Esophagus (tissue), 2 donors: Measurements from ENCODE around the gene PDE7B. TPM values are rescaled to one million over a fixed set of nuclear protein-coding genes. Genes with fewer than 3 reads are reported as not detected.

ENCODE experiments used
- H3K27ac ChIP-seq, 2 donors: one replicate each; pipeline ENCODE4 v1.5.1; 2013; ENCODE audit warnings: low read depth in 2 of 2, mild to moderate bottlenecking in 2 of 2, inconsistent platforms in 1 of 2, low read length in 1 of 2, moderate library complexity in 1 of 2
- H3K27me3 ChIP-seq, 2 donors: one replicate each; pipeline ENCODE4 v1.6.1; 2013; ENCODE audit warnings: low read length in 2 of 2, control low read depth in 1 of 2, mild to moderate bottlenecking in 1 of 2; ENCODE audit not compliant: insufficient read depth in 2 of 2, control insufficient read depth in 1 of 2
- H3K36me3 ChIP-seq, 2 donors: one replicate each; pipeline ENCODE4 v1.6.1; 2013; ENCODE audit warnings: low read length in 1 of 2; ENCODE audit not compliant: control insufficient read depth in 2 of 2, insufficient read depth in 2 of 2
- H3K4me1 ChIP-seq, 2 donors: one replicate each; pipeline ENCODE4 v1.6.1; 2013; ENCODE audit warnings: low read length in 1 of 2; ENCODE audit not compliant: control insufficient read depth in 2 of 2, insufficient read depth in 2 of 2
- H3K4me3 ChIP-seq, 2 donors: one replicate each; pipeline ENCODE4 v1.5.1; 2013; ENCODE audit warnings: low read length in 2 of 2, mild to moderate bottlenecking in 2 of 2, low read depth in 1 of 2, moderate library complexity in 1 of 2
- H3K9me3 ChIP-seq, 2 donors: one replicate each; pipeline ENCODE4 v1.6.1; 2013; ENCODE audit warnings: mild to moderate bottlenecking in 2 of 2, low read depth in 1 of 2, low read length in 1 of 2, moderate library complexity in 1 of 2; ENCODE audit not compliant: control insufficient read depth in 2 of 2, insufficient read depth in 1 of 2
- WGBS, 2 donors: extraction: QIAGEN DNeasy Blood & Tissue Kit; methylation state at CpG; one replicate each; pipeline ENCODE4 v1.1.7; 2013; 5-methylcytosine and 5-hydroxymethylcytosine counted together
- polyA plus RNA-seq, 2 donors: library from polyadenylated mRNA; stranded (reverse); fragments of 200-250 nt; gene quantifications; one replicate each; pipeline ENCODE4 v1.2.3, GENCODE V29; 2013
- donor health status: healthy with polysubstance abuse.
- donor health status: Bipolar disorder and iron deficiency.

The PDE7B gene
- polyA plus RNA-seq = under 1 TPM; 0.18 to 0.64 TPM

- H3K27me3 ChIP-seq = no peaks in the 10 kb centered on the region
- no peaks in the 10 kb centered on the region for H3K9me3 ChIP-seq
- H3K4me1 ChIP-seq = no peaks in the 10 kb centered on the region
- H3K36me3 ChIP-seq = no peaks in the 10 kb centered on the region
- WGBS, 2 donors = 9 to 10% methylated on average over 12 of the region's 12 CpGs
- H3K4me3 ChIP-seq = peak within 1 kb of the TSS in 1 of 2 donors; percentile 33
- peak within 1 kb of the TSS in 1 of 2 donors; percentile 38 for H3K27ac ChIP-seq
Measured at GRCh38 chr6:135851442-135852271, at the start of gene PDE7B. TSS of gene PDE7B (plus strand) at chr6:135851701.

GRCh38 chr6:135801755-135802465 lies 49.6 kb upstream of the PDE7B start:
- Histone ChIP-seq H3K9me3 (no peaks in the 10 kb centered on the region), H3K4me3 (no peak overlapping the region), H3K4me1 (peaks cover 0 to 3% of the 10 kb centered on the region in 2 donors), H3K27ac (no peak overlapping the region), H3K36me3 (no peaks in the 10 kb centered on the region), H3K27me3 (no peaks in the 10 kb centered on the region)
- WGBS, 2 donors = 93 to 95% methylated on average over 2 of the region's 2 CpGs

GRCh38 chr6:135810486-135810885 lies 41.0 kb upstream of the PDE7B start:
- no peaks in the 10 kb centered on the region for H3K36me3 ChIP-seq
- 84% methylated on average over 5 of the region's 5 CpGs for WGBS, 2 donors
- H3K27me3 ChIP-seq = no peaks in the 10 kb centered on the region
- no peak overlapping the region for H3K27ac ChIP-seq
- H3K4me1 ChIP-seq = peaks cover 0 to 2% of the 10 kb centered on the region in 2 donors
- H3K4me3 ChIP-seq = no peak overlapping the region
- no peaks in the 10 kb centered on the region for H3K9me3 ChIP-seq

GRCh38 chr6:135811170-135811569 lies 40.3 kb upstream of the PDE7B start:
- Histone ChIP-seq H3K36me3 (no peaks in the 10 kb centered on the region), H3K27ac (no peak overlapping the region), H3K4me1 (peaks cover 0 to 2% of the 10 kb centered on the region in 2 donors), H3K27me3 (no peaks in the 10 kb centered on the region), H3K9me3 (no peaks in the 10 kb centered on the region), H3K4me3 (no peak overlapping the region)
- 71 to 79% methylated on average over 2 of the region's 2 CpGs for WGBS, 2 donors

GRCh38 chr6:135811644-135812526 lies 39.6 kb upstream of the PDE7B start:
- 79 to 80% methylated on average over 8 of the region's 8 CpGs for WGBS, 2 donors
- Histone ChIP-seq H3K27ac (no peak overlapping the region), H3K27me3 (no peaks in the 10 kb centered on the region), H3K9me3 (no peaks in the 10 kb centered on the region), H3K36me3 (no peaks in the 10 kb centered on the region), H3K4me3 (no peak overlapping the region), H3K4me1 (peaks cover 0 to 2% of the 10 kb centered on the region in 2 donors)

GRCh38 chr6:135813401-135813800 lies 38.1 kb upstream of the PDE7B start:
- no peak overlapping the region for H3K4me3 ChIP-seq

GRCh38 chr6:135814043-135814442 lies 37.5 kb upstream of the PDE7B start:
- Histone ChIP-seq H3K4me1 (peaks cover 0 to 2% of the 10 kb centered on the region in 2 donors), H3K9me3 (no peaks in the 10 kb centered on the region), H3K27ac (no peak overlapping the region), H3K27me3 (no peaks in the 10 kb centered on the region), H3K36me3 (no peaks in the 10 kb centered on the region), H3K4me3 (no peak overlapping the region)
- WGBS, 2 donors = 63 to 93% methylated on average over 4 of the region's 4 CpGs

More at GRCh38 chr6:135813401-135813800, 38.1 kb upstream of the PDE7B start:
- peaks cover 0 to 2% of the 10 kb centered on the region in 2 donors for H3K4me1 ChIP-seq
- no peaks in the 10 kb centered on the region for H3K27me3 ChIP-seq
- 38 to 68% methylated on average over 6 of the region's 6 CpGs for WGBS, 2 donors
- H3K27ac ChIP-seq = no peak overlapping the region
- no peaks in the 10 kb centered on the region for H3K36me3 ChIP-seq
- H3K9me3 ChIP-seq = no peaks in the 10 kb centered on the region

- H3K9me3 ChIP-seq = no peaks in the 10 kb centered on the region
- no peak overlapping the region for H3K27ac ChIP-seq
- no peaks in the 10 kb centered on the region for H3K36me3 ChIP-seq
- WGBS, 2 donors = 89% methylated on average over 4 of the region's 4 CpGs
- H3K27me3 ChIP-seq = no peaks in the 10 kb centered on the region
- H3K4me1 ChIP-seq = peaks cover 0 to 2% of the 10 kb centered on the region in 2 donors
- no peak overlapping the region for H3K4me3 ChIP-seq
Measured at GRCh38 chr6:135815216-135815615, 36.3 kb upstream of the PDE7B start.

GRCh38 chr6:135817035-135817434 lies 34.5 kb upstream of the PDE7B start:
- Histone ChIP-seq H3K4me3 (no peak overlapping the region), H3K27ac (no peak overlapping the region), H3K27me3 (no peaks in the 10 kb centered on the region), H3K36me3 (no peaks in the 10 kb centered on the region), H3K4me1 (peaks cover 0 to 2% of the 10 kb centered on the region in 2 donors), H3K9me3 (no peaks in the 10 kb centered on the region)
- WGBS, 2 donors = 94% methylated on average over 2 of the region's 2 CpGs
